Neural progenitor cell (in vitro differentiated cells): ENCODE results near the gene GRK6.

Experiments
- CTCF ChIP-seq: fragments of 200-600 bp; sonication (generic); IDR thresholded peaks from 2 replicates; pipeline ENCODE4 v1.5.1; 2017; ENCODE audit warnings: antibody characterized with exemption, mild to moderate bottlenecking
- EZH2phosphoT487 ChIP-seq: fragments of 200-600 bp; sonication (generic); IDR thresholded peaks from 2 replicates; pipeline ENCODE4 v1.6.1; 2017; ENCODE audit warnings: antibody characterized with exemption

- TF ChIP-seq CTCF (no peak), EZH2phosphoT487 (no peak)
These were observed 37.9 kb upstream of the GRK6 start for GRCh38 chr5:177388521-177389052.
